GM19455 (cell line): ENCODE measurements around the gene NUP37.
A peak's percentile ranks its signal among the peaks of the same experiment; 100 is the strongest.
"Not testable (repeated sequence)": the region's sequence is repeated elsewhere in the genome, so short reads cannot be mapped to it uniquely, and the experiment has no call there.

ENCODE experiments used
- ATAC-seq: cut with Tn5 transposase; IDR thresholded peaks from one replicate; pipeline ENCODE4 v1.9.1; 2021; ENCODE audit not compliant: unreplicated experiment

The NUP37 gene

GRCh38 chr12:102119674-102120563 is at the start of gene NUP37, which contains the start of gene PARPBP:
TSS of gene NUP37 (minus strand) at chr12:102120114. CDS start at chr12:102118518, 1,596 bp downstream.
TSS of gene PARPBP (plus strand) at chr12:102120183. CDS start at chr12:102123889, 3,706 bp downstream.
- peak; percentile 97 for ATAC-seq

GRCh38 chr12:102167821-102168604 is 48.1 kb upstream of the NUP37 start:
- ATAC-seq: peak; percentile 72

GRCh38 chr12:102163383-102163782 is 43.5 kb upstream of the NUP37 start:
- no peak for ATAC-seq

GRCh38 chr12:102155206-102155605 is 35.3 kb upstream of the NUP37 start:
- not testable (repeated sequence) for ATAC-seq

DNA sequence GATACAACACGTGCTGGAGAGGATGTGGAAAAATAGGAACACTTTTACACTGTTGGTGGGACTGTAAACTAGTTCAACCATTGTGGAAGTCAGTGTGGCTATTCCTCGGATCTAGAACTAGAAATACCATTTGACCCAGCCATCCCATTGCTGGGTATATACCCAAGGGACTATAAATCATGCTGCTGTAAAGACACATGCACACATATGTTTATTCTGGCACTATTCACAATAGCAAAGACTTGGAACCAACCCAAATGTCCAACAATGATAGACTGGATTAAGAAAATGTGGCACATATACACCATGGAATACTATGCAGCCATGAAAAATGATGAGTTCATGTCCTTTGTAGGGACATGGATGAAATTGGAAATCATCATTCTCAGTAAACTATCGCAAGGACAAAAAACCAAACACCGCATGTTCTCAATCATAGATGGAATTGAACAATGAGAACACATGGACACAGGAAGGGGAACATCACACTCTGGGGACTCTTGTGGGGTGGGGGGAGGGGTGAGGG is 27.2 kb upstream of the NUP37 start:
- ATAC-seq: not testable (repeated sequence)

DNA sequence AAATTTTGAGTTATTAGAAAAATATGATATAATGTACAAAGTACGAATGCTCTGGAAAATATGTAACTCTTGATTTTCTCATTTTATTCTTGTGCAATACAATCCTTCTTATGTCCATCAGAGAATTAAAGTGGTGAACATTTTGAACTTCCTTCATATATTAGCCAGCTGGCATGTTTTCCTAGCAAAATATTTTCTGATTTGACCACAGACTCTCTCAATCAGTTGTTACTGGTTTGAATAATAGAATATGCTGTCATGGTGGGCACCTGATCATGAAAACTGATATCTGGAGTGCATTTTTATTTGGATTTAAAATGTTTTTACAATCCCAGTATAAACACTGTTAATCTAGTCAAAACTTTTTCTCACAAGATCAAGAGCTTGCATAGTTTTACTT is 24.3 kb upstream of the NUP37 start:
- no peak for ATAC-seq

GRCh38 chr12:102142866-102143373 is 23.0 kb upstream of the NUP37 start:
- not testable (repeated sequence) for ATAC-seq

DNA sequence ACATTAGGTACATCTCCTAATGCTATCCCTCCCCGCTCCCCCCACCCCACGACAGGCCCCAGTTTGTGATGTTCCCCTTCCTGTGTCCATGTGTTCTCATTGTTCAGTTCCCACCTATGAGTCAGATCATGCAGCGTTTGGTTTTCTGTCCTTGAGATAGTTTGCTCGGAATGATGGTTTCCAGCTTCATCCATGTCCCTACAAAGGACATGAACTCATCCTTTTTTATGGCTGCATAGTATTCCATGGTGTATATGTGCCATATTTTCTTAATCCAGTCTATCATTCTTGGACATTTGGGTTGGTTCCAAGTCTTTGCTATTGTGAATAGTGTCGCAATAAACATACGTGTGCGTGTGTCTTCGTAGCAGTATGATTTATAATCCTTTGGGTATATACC is 17.7 kb upstream of the NUP37 start:
- ATAC-seq: not testable (repeated sequence)

- ATAC-seq: not testable (repeated sequence)
These were observed 11.5 kb upstream of the NUP37 start for GRCh38 chr12:102131442-102131841.

GRCh38 chr12:102130720-102131119 is 10.8 kb upstream of the NUP37 start:
- not testable (repeated sequence) for ATAC-seq

DNA sequence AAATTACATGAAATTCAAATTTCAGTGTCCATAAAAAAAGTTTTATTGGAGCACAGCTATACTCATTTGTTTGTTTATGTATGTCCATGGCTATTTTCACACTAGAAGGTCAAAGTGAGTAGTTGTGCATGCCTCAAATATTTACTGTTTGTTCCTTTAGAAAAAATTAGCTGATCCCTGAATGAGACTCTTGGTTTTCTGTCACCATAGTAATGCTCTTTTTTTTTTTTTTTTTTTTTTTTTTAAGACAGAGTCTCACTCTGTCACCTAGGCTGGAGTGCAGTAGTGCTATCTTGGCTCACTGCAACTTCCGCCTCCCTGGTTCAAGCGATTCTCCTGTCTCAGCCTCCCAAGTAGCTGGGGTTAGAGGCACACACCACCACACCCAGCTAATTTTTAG is 1.4 kb upstream of the NUP37 start:
- ATAC-seq: not testable (repeated sequence)

DNA sequence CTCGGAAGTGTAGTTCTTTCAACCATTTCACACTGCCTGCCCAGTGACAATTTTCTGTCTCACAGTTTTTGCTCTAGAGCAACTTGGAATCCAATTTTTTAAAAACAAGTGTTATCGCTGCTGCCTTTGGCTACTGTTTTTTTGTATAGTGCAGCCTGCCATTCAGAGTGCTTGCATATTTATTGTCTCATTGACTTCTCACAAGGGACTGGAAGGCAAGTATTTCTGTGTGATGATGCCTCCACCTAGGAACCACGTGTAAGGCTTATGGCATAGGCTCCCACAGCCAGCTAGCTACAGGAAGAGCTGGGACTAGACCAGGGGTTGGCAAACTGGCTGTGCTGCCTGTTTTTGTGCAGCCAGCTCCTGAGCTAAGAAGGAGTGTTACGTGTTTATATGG is 972 bp upstream of the NUP37 start:
- ATAC-seq: no peak

- peak; percentile 0 for ATAC-seq
These were observed 605 bp upstream of the NUP37 start for GRCh38 chr12:102120564-102120873.

GRCh38 chr12:102118874-102119273 is 1.0 kb downstream of the NUP37 start:
- no peak for ATAC-seq

- no peak for ATAC-seq
These were observed 3.5 kb downstream of the NUP37 start for GRCh38 chr12:102116392-102116791.

GRCh38 chr12:102114212-102114611 is 5.7 kb downstream of the NUP37 start:
- no peak for ATAC-seq

GRCh38 chr12:102110782-102111181 is 9.1 kb downstream of the NUP37 start:
- ATAC-seq: no peak

DNA sequence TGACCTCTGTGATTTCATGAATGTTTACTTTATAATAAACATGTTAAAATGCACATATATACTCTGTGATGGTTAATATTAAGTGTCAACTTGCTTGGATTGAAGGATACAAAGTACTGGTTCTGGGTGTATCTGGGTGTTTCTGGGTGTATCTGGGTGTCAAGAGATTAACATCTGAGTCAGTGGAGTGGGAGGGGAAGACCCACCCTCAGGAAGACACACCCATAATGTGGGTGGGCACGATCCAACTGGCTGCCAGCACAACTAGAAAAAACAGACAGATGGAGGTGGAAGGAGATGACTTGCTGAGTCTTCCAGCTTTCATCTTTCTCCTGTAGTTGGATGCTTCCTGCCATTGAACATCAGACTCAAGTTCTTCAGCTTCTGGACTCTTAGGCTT is 11.9 kb downstream of the NUP37 start:
- ATAC-seq: no peak

GRCh38 chr12:102106905-102107304 is 13.0 kb downstream of the NUP37 start:
- no peak for ATAC-seq

DNA sequence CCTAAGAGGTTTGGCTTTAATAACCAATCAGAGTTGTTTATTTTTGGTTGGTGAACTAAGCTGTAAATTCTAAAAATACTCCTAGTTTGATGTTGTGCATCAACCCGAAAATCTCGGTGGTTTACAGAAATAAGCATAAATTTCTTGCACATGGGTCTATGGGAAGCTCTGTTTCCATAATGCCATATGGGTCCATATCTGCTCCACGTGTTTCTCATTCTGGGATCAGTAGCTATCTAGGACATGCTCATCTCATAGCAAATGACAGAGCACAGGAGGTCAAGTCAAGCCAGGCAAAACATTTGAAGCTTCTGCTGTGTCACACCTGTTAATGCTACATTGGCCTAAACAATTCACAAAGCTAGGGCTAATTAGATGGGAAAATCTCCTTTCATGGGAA is 23.1 kb downstream of the NUP37 start:
- ATAC-seq: no peak

DNA sequence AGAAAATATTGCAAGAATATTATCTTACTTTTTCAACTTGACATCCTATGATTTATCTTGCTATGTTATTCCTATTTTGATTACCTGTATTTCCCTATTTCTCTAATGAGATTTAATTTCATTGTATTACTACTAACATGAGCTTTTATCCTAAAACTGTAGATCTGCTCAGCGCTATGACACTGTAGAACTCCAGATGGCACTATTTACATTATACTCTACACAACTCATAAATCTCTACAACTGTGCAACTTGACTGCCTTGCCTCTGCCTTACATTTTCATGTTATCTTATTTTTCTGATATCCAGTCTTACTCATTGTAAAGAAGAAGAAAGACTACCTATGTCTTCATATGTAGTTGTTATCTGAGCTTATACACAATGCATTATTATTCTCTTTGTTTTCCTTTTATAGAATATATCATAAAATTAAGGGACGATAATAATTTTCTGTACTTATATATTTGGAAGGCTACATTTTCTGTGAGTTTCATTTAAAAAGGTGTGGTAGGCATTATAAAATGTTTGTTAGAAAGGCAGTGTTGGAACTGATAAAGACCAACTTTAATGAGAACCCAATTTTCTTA is 24.1 kb downstream of the NUP37 start:
- no peak for ATAC-seq
